SK-N-SH (cell line): ENCODE measurements around the gene PIGN. TPM values are rescaled to one million over a fixed set of nuclear protein-coding genes. Genes with fewer than 3 reads are reported as not detected.

ENCODE experiments used
- CTCF ChIA-PET: fragments of 300-600, 350-600 bp; formaldehyde crosslinking; extraction: SDS; loops from one replicate; lab custom pipeline; 2021; lab: Yijun Ruan, JAX
- POLR2A ChIA-PET: fragments of 350-600 bp; sonication (Branson Sonifier 250); formaldehyde crosslinking; extraction: SDS; loops from one replicate; lab custom pipeline; 2020; ENCODE audit warnings: antibody characterized with exemption, inconsistent platforms; lab: Yijun Ruan, JAX
- DNase-seq: peaks from one replicate; pipeline ENCODE4 v3.0.0; 2012
- H2AFZ ChIP-seq: fragments of 200-600 bp; sonication (generic); 2 replicates; pipeline ENCODE4 v1.8.1; 2016; ENCODE audit warnings: antibody characterized with exemption, mild to moderate bottlenecking, low read depth
- H3F3A ChIP-seq: fragments of 200-600 bp; sonication (generic); replicated peaks from 2 replicates; pipeline ENCODE3; 2016; ENCODE audit warnings: antibody characterized with exemption, mild to moderate bottlenecking; ENCODE audit not compliant: insufficient read depth
- H3K27ac ChIP-seq, 2 experiments: fragments of 200-500 bp in 1 of 2; fragments of 200-600 bp in 1 of 2; sonication (Bioruptor generic) in 1 of 2; sonication (generic), shearing (Covaris generic) in 1 of 2; 2 replicates each; pipeline versions ENCODE4 v1.5.1 to v1.6.1; 2014 to 2016; ENCODE audit warnings: low read depth in 2 of 2, inconsistent platforms in 1 of 2, low read length in 1 of 2, mild to moderate bottlenecking in 1 of 2, mixed read lengths in 1 of 2
- H3K27me3 ChIP-seq: fragments of 200-600 bp; sonication (generic), shearing (Covaris generic); 2 replicates; pipeline ENCODE4 v1.6.1; 2016; ENCODE audit warnings: mixed run types; ENCODE audit not compliant: insufficient read depth
- H3K36me3 ChIP-seq, 2 experiments: fragments of 200-500 bp in 1 of 2; fragments of 200-600 bp in 1 of 2; sonication (Bioruptor generic) in 1 of 2; sonication (generic) in 1 of 2; replicated peaks in 1 of 2; 2 replicates each; pipeline versions ENCODE3 to v1.5.1; 2014 to 2016; ENCODE audit warnings: low read length in 1 of 2, mild to moderate bottlenecking in 1 of 2; ENCODE audit not compliant: insufficient read depth in 2 of 2, control insufficient read depth in 1 of 2
- H3K4me1 ChIP-seq, 2 experiments: fragments of 200-500 bp in 1 of 2; fragments of 200-600 bp in 1 of 2; sonication (Bioruptor generic) in 1 of 2; sonication (generic), shearing (Covaris generic) in 1 of 2; 2 replicates each; pipeline versions ENCODE4 v1.5.1 to v1.6.1; 2014 to 2016; ENCODE audit warnings: low read depth in 1 of 2, low read length in 1 of 2, mixed run types in 1 of 2; ENCODE audit not compliant: insufficient read depth in 2 of 2, control insufficient read depth in 1 of 2
- H3K4me2 ChIP-seq: fragments of 200-600 bp; sonication (generic), shearing (Covaris generic); 2 replicates; pipeline ENCODE4 v1.6.1; 2017; ENCODE audit warnings: mixed run types
- H3K4me3 ChIP-seq, 2 experiments: fragments of 200-500 bp in 1 of 2; fragments of 200-600 bp in 1 of 2; sonication (Bioruptor generic) in 1 of 2; sonication (generic), shearing (Covaris generic) in 1 of 2; 2 replicates each; pipeline versions ENCODE4 v1.5.1 to v1.8.1; 2014 to 2016; ENCODE audit warnings: low read depth in 2 of 2, inconsistent platforms in 1 of 2, low read length in 1 of 2, mild to moderate bottlenecking in 1 of 2, mixed read lengths in 1 of 2, moderate library complexity in 1 of 2
- H3K79me2 ChIP-seq: fragments of 200-600 bp; sonication (generic); 2 replicates; pipeline ENCODE4 v1.8.1; 2017; ENCODE audit warnings: mild to moderate bottlenecking; ENCODE audit not compliant: insufficient read depth
- H3K9ac ChIP-seq: fragments of 200-600 bp; sonication (generic); 2 replicates; pipeline ENCODE4 v1.6.1; 2017; ENCODE audit warnings: mixed run types
- H3K9me2 ChIP-seq: fragments of 200-600 bp; sonication (generic); 2 replicates; pipeline ENCODE4 v1.6.1; 2017; ENCODE audit warnings: mixed run types
- H3K9me3 ChIP-seq: fragments of 200-600 bp; sonication (generic); 2 replicates; pipeline ENCODE4 v1.6.1; 2017; ENCODE audit warnings: mixed run types, mild to moderate bottlenecking, moderate library complexity
- H4K20me1 ChIP-seq: fragments of 200-600 bp; sonication (generic); 2 replicates; pipeline ENCODE4 v1.6.1; 2017; ENCODE audit warnings: mild to moderate bottlenecking, mixed run types; ENCODE audit not compliant: insufficient read depth
- CTCF ChIP-seq: fragments of 200-600 bp; sonication (generic); IDR thresholded peaks from 2 replicates; pipeline ENCODE4 v1.6.1; 2017; ENCODE audit warnings: antibody characterized with exemption, mild to moderate bottlenecking, moderate library complexity
- ELF1 ChIP-seq: IDR thresholded peaks from 2 replicates; pipeline ENCODE4 v1.4.0; 2012
- EP300 ChIP-seq, 2 experiments: IDR thresholded peaks; 2 replicates each; pipeline versions ENCODE4 v1.4.0 to v1.6.1; 2012; ENCODE audit warnings: borderline replicate concordance in 1 of 2, low read depth in 1 of 2, low read length in 1 of 2
- FOSL2 ChIP-seq: IDR thresholded peaks from 2 replicates; pipeline ENCODE4 v1.4.0; 2012; ENCODE audit warnings: low read depth, mild to moderate bottlenecking, moderate library complexity, borderline replicate concordance
- GABPA ChIP-seq: IDR thresholded peaks from 2 replicates; pipeline ENCODE4 v1.4.0; 2012; ENCODE audit warnings: low read depth, mild to moderate bottlenecking
- GATA2 ChIP-seq: sonication (generic); formaldehyde crosslinking; IDR thresholded peaks from 2 replicates; pipeline ENCODE4 v1.5.0; 2020; ENCODE audit warnings: mild to moderate bottlenecking, missing genetic modification reagents
- JUND ChIP-seq: IDR thresholded peaks from 2 replicates; pipeline ENCODE4 v1.4.0; 2012
- MXI1 ChIP-seq: IDR thresholded peaks from 2 replicates; pipeline ENCODE4 v1.6.1; 2012; ENCODE audit warnings: mild to moderate bottlenecking, low read depth, low read length, improper control_type of control experiment
- POLR2AphosphoS5 ChIP-seq: IDR thresholded peaks from 2 replicates; pipeline ENCODE4 v1.6.1; 2012; ENCODE audit warnings: low read depth, low read length
- TAF1 ChIP-seq: IDR thresholded peaks from 2 replicates; pipeline ENCODE4 v1.6.1; 2012; ENCODE audit warnings: low read depth, mild to moderate bottlenecking, low read length, moderate library complexity, borderline replicate concordance
- TEAD4 ChIP-seq: IDR thresholded peaks from 2 replicates; pipeline ENCODE4 v1.4.0; 2012; ENCODE audit warnings: mild to moderate bottlenecking, borderline replicate concordance; ENCODE audit not compliant: insufficient read depth
- YY1 ChIP-seq: IDR thresholded peaks from 2 replicates; pipeline ENCODE4 v1.4.0; 2012; ENCODE audit warnings: low read depth, mild to moderate bottlenecking
- WGBS: methylation state at CpG from one replicate; pipeline ENCODE4 v1.1.6; 2017; ENCODE audit warnings: low lambda C conversion rate; 5-methylcytosine and 5-hydroxymethylcytosine counted together
- polyA plus RNA-seq, 3 experiments: library from polyadenylated mRNA; depleted of rRNA; stranded (reverse); fragments of >200 nt; gene quantifications; 2 replicates each; pipeline ENCODE4 v1.2.3, GENCODE V29; 2012
- TF ChIP-seq, protein P1 (sequence below): IDR thresholded peaks from 2 replicates; pipeline ENCODE4 v1.4.0; 2012; ENCODE audit warnings: low read depth
- TF ChIP-seq, protein P2 (sequence below): fragments of 150-350 bp; IDR thresholded peaks from 2 replicates; pipeline ENCODE4 v1.6.1; 2017; ENCODE audit warnings: antibody characterized with exemption, low read length, low read depth, borderline replicate concordance
- TF ChIP-seq, protein P3 (sequence below): IDR thresholded peaks from 2 replicates; pipeline ENCODE4; 2012
- TF ChIP-seq, protein P4 (sequence below): IDR thresholded peaks from 2 replicates; pipeline ENCODE4 v1.4.0; 2012; ENCODE audit warnings: low read depth, borderline replicate concordance

Gene PIGN
- polyA plus RNA-seq, 1 of the 3 experiments (the other 2 are of a cell fraction), result 6.1 TPM

DNA sequence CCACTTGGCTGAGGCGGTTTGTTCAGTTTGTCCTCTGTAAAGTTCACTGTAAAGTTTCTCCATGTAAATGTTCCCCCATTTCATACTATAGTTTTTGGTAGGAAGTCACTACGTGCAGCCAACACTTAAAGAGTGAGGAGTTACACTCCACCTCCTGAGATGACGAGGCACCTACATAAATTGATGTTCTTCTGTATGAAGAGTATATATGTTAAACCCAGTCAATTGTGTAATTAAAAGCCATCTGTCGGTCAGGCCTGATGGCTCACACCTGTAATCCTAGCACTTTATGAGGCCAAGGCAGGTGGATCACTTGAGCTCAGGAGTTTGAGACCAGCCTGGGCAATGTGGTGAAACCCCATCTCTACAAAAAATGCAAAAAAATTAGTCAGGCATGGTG lies 7.6 kb downstream of the PIGN start:
- WGBS, result 93% methylated on average over 4 of the region's 4 CpGs
- Histone ChIP-seq H4K20me1 (peaks cover 5% of the 10 kb centered on the region; the same call in 1 of the 2 replicates), H3K4me3 (no peak overlapping the region), H3K27me3 (no peaks in the 10 kb centered on the region), H3F3A (no peaks in the 10 kb centered on the region), H3K4me2 (no peak overlapping the region), H3K79me2 (peaks cover 14% of the 10 kb centered on the region), H3K9ac (no peak overlapping the region), H3K9me2 (no peaks in the 10 kb centered on the region), H3K9me3 (no peaks in the 10 kb centered on the region), H3K36me3 (no peaks in the 10 kb centered on the region), H2AFZ (no peak overlapping the region), H3K27ac (no peak overlapping the region), H3K4me1 (no peaks in the 10 kb centered on the region; a peak in 2 of 4 replicates)
- ChIA-PET POLR2A (no interaction called here), CTCF (interaction anchor here (0.6 to 9.3 kb wide), 4 partner anchors 48 to 597 kb away, joined by 3 to 120 read pairs (median 4); no protein-coding TSS in a partner anchor)
- DNase-seq, result no peak
- TF ChIP-seq JUND (no peak), MXI1 (no peak), YY1 (no peak)

DNA sequence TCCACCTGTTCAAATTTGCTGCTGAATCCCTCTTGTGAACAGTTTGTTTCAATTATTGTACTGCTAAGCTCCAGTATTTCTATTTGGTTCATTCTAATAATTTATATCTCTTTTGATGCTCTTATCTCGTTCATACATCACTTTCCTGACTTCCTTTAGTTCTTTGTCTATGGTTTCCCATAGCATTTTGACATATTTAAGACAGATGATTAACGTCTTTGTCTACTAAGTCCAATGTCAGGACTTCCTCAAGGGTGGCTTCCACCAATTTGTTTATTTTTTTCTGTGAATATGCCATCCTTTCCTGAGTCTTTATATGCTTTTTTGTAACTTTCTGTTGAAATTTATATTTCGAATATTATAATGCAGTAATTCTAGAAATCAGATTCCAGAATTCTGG lies 9.6 kb downstream of the PIGN start:
- CTCF ChIA-PET, result interaction anchor here (0.7 to 1.8 kb wide), 2 partner anchors 72 to 397 kb away, joined by 3 to 7 read pairs; no protein-coding TSS in a partner anchor
- Histone ChIP-seq H3K36me3 (no peaks in the 10 kb centered on the region), H3K79me2 (peaks cover 3% of the 10 kb centered on the region; the same call in 1 of the 2 replicates), H3F3A (no peaks in the 10 kb centered on the region), H3K4me3 (no peak overlapping the region), H3K27ac (no peak overlapping the region), H2AFZ (no peak overlapping the region), H3K9ac (no peak overlapping the region), H3K4me2 (no peak overlapping the region), H3K27me3 (no peaks in the 10 kb centered on the region), H3K9me2 (no peaks in the 10 kb centered on the region), H4K20me1 (no peaks in the 10 kb centered on the region), H3K9me3 (no peaks in the 10 kb centered on the region), H3K4me1 (no peaks in the 10 kb centered on the region)
- WGBS, result 75% methylated on average over 3 of the region's 3 CpGs
- POLR2A ChIA-PET, result no interaction called here
- no peak for DNase-seq
- TF ChIP-seq FOSL2 (no peak), GATA2 (CRISPR knock-in tag) (no peak), ELF1 (no peak), POLR2AphosphoS5 (no peak), JUND (no peak), GABPA (no peak), EP300 (IDR thresholded peaks at IDR 0.05; ENCODE audit: borderline replicate concordance in 1 of 2, low read depth in 1 of 2, low read length in 1 of 2) (no peak), TAF1 (no peak), TEAD4 (no peak), CTCF (no peak), YY1 (no peak), MXI1 (no peak)
- TF ChIP-seq, protein P1, sequence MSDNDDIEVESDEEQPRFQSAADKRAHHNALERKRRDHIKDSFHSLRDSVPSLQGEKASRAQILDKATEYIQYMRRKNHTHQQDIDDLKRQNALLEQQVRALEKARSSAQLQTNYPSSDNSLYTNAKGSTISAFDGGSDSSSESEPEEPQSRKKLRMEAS, result no peak
- TF ChIP-seq, protein P2, sequence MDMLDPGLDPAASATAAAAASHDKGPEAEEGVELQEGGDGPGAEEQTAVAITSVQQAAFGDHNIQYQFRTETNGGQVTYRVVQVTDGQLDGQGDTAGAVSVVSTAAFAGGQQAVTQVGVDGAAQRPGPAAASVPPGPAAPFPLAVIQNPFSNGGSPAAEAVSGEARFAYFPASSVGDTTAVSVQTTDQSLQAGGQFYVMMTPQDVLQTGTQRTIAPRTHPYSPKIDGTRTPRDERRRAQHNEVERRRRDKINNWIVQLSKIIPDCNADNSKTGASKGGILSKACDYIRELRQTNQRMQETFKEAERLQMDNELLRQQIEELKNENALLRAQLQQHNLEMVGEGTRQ, result no peak
- TF ChIP-seq, protein P3, sequence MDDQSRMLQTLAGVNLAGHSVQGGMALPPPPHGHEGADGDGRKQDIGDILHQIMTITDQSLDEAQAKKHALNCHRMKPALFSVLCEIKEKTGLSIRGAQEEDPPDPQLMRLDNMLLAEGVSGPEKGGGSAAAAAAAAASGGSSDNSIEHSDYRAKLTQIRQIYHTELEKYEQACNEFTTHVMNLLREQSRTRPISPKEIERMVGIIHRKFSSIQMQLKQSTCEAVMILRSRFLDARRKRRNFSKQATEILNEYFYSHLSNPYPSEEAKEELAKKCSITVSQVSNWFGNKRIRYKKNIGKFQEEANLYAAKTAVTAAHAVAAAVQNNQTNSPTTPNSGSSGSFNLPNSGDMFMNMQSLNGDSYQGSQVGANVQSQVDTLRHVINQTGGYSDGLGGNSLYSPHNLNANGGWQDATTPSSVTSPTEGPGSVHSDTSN, result no peak
- TF ChIP-seq, protein P4, sequence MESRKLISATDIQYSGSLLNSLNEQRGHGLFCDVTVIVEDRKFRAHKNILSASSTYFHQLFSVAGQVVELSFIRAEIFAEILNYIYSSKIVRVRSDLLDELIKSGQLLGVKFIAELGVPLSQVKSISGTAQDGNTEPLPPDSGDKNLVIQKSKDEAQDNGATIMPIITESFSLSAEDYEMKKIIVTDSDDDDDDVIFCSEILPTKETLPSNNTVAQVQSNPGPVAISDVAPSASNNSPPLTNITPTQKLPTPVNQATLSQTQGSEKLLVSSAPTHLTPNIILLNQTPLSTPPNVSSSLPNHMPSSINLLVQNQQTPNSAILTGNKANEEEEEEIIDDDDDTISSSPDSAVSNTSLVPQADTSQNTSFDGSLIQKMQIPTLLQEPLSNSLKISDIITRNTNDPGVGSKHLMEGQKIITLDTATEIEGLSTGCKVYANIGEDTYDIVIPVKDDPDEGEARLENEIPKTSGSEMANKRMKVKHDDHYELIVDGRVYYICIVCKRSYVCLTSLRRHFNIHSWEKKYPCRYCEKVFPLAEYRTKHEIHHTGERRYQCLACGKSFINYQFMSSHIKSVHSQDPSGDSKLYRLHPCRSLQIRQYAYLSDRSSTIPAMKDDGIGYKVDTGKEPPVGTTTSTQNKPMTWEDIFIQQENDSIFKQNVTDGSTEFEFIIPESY, result no peak
